Glutamatergic neuron (in vitro differentiated cells): Measurements from ENCODE around the gene MTRFR. TPM values are rescaled to one million over a fixed set of nuclear protein-coding genes. Genes with fewer than 3 reads are reported as not detected.
"Not testable (repeated sequence)": the region's sequence is repeated elsewhere in the genome, so short reads cannot be mapped to it uniquely, and the experiment has no call there.

ENCODE experiments used
- DNase-seq: peaks from one replicate; pipeline ENCODE4 v3.0.0; 2022
- H3K27ac Mint-ChIP-seq: one replicate; pipeline ENCODE4 v1.8.0; 2020; ENCODE audit warnings: mild to moderate bottlenecking, mixed read lengths, inconsistent platforms; ENCODE audit not compliant: unreplicated experiment
- H3K27me3 Mint-ChIP-seq: one replicate; pipeline ENCODE4 v1.8.0; 2020; ENCODE audit warnings: mild to moderate bottlenecking, moderate library complexity, mixed read lengths, inconsistent platforms; ENCODE audit not compliant: unreplicated experiment
- H3K36me3 Mint-ChIP-seq: one replicate; pipeline ENCODE4 v1.8.0; 2020; ENCODE audit warnings: mild to moderate bottlenecking, mixed read lengths, inconsistent platforms; ENCODE audit not compliant: unreplicated experiment
- H3K4me1 Mint-ChIP-seq: one replicate; pipeline ENCODE4 v1.8.0; 2020; ENCODE audit warnings: mild to moderate bottlenecking, low read depth, mixed read lengths, inconsistent platforms; ENCODE audit not compliant: unreplicated experiment
- H3K4me3 Mint-ChIP-seq: one replicate; pipeline ENCODE4 v1.8.0; 2020; ENCODE audit warnings: mild to moderate bottlenecking, mixed read lengths, inconsistent platforms; ENCODE audit not compliant: unreplicated experiment
- H3K9me3 Mint-ChIP-seq: one replicate; pipeline ENCODE4 v1.8.0; 2020; ENCODE audit warnings: mild to moderate bottlenecking, moderate library complexity, mixed read lengths, inconsistent platforms; ENCODE audit not compliant: unreplicated experiment
- long read RNA-seq: library from polyadenylated mRNA; unstranded; transcript quantifications from one replicate; pipeline ENCODE4 v2.0.0, GENCODE V29; 2020; ENCODE audit not compliant: unreplicated experiment
- total RNA-seq: library from RNA; stranded (reverse); fragmentation: NEBNext Ultra II Directional; extraction: Animal tissue kit (Norgen Biotek cat#: 25700); gene quantifications from one replicate; pipeline ENCODE4 v1.2.1, GENCODE V29; 2021; ENCODE audit not compliant: unreplicated experiment
- TF ChIP-seq, protein P1 (sequence below): fragments of 200-600 bp; sonication (generic); IDR thresholded peaks from one replicate; pipeline ENCODE4 v1.5.0; 2021; ENCODE audit not compliant: partially characterized antibody, unreplicated experiment

The MTRFR gene
- 11.1 TPM for total RNA-seq
- long read RNA-seq, transcript C12orf65-201 (3 exons, 2,073 nt), result major isoform, 7 of 7 reads
- long read RNA-seq, partial matches to known transcripts, result 0 of 7 reads
- long read RNA-seq, other reads (novel, unspliced or antisense), result 0 of 7 reads

GRCh38 chr12:123232807-123233504, at the start of gene MTRFR, which contains the start of gene MPHOSPH9:
Gene MTRFR (plus strand): TSS chr12:123233436. CDS start chr12:123253675, 20,239 bp downstream.
Gene MPHOSPH9 (minus strand): TSS chr12:123233141. CDS start chr12:123230364, 2,777 bp downstream.
- no peaks in the 10 kb centered on the region for H3K36me3 Mint-ChIP-seq
- DNase-seq, result peak; percentile 99
- peak within 1 kb of the TSS; percentile 93 for H3K27ac Mint-ChIP-seq
- TF ChIP-seq, protein P1, sequence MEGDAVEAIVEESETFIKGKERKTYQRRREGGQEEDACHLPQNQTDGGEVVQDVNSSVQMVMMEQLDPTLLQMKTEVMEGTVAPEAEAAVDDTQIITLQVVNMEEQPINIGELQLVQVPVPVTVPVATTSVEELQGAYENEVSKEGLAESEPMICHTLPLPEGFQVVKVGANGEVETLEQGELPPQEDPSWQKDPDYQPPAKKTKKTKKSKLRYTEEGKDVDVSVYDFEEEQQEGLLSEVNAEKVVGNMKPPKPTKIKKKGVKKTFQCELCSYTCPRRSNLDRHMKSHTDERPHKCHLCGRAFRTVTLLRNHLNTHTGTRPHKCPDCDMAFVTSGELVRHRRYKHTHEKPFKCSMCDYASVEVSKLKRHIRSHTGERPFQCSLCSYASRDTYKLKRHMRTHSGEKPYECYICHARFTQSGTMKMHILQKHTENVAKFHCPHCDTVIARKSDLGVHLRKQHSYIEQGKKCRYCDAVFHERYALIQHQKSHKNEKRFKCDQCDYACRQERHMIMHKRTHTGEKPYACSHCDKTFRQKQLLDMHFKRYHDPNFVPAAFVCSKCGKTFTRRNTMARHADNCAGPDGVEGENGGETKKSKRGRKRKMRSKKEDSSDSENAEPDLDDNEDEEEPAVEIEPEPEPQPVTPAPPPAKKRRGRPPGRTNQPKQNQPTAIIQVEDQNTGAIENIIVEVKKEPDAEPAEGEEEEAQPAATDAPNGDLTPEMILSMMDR, result no peak
- peaks cover 8% of the 10 kb centered on the region for H3K4me1 Mint-ChIP-seq
- peak within 1 kb of the TSS; percentile 98 for H3K4me3 Mint-ChIP-seq
- peaks cover 3% of the 10 kb centered on the region for H3K9me3 Mint-ChIP-seq
- H3K27me3 Mint-ChIP-seq, result peaks cover 6% of the 10 kb centered on the region

DNA sequence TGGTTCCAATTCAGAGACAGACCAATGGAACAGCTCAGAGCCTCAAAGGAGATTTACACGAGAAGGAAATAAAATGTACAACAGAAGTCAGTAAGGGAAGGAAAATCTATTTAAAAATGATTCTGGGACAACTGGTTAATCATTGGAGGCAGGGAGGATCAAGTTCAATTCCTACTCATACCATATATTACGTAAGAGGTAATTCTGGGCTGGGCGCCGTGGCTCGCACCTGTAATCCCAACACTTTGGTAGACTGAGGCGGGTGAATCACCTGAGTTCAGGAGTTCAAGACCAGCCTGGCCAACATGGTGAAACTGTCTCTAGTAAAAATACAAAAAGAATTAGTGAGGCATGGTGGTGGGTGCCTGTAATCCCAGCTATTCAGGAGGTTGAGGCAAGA, 45.6 kb upstream of the MTRFR start:
- no peak for DNase-seq
- Mint-ChIP-seq H3K27ac (no peak overlapping the region), H3K27me3 (no peaks in the 10 kb centered on the region), H3K4me1 (no peaks in the 10 kb centered on the region), H3K4me3 (no peak overlapping the region), H3K36me3 (no peaks in the 10 kb centered on the region), H3K9me3 (no peaks in the 10 kb centered on the region)
- TF ChIP-seq, protein P1, result no peak

- H3K27ac Mint-ChIP-seq, result peak overlapping the region; percentile 34
- no peak for DNase-seq
- no peaks in the 10 kb centered on the region for H3K36me3 Mint-ChIP-seq
- H3K4me1 Mint-ChIP-seq, result peaks cover 6% of the 10 kb centered on the region
- H3K4me3 Mint-ChIP-seq, result peak overlapping the region; percentile 13
- no peaks in the 10 kb centered on the region for H3K27me3 Mint-ChIP-seq
- H3K9me3 Mint-ChIP-seq, result no peaks in the 10 kb centered on the region
- TF ChIP-seq, protein P1, result no peak
Measured at GRCh38 chr12:123199936-123200335, 33.3 kb upstream of the MTRFR start.

GRCh38 chr12:123200414-123200813, 32.8 kb upstream of the MTRFR start:
- Mint-ChIP-seq H3K27ac (peak overlapping the region; percentile 34), H3K4me1 (peaks cover 6% of the 10 kb centered on the region), H3K9me3 (no peaks in the 10 kb centered on the region), H3K27me3 (no peaks in the 10 kb centered on the region), H3K4me3 (peak overlapping the region; percentile 13), H3K36me3 (no peaks in the 10 kb centered on the region)
- TF ChIP-seq, protein P1, result no peak
- DNase-seq, result no peak

DNA sequence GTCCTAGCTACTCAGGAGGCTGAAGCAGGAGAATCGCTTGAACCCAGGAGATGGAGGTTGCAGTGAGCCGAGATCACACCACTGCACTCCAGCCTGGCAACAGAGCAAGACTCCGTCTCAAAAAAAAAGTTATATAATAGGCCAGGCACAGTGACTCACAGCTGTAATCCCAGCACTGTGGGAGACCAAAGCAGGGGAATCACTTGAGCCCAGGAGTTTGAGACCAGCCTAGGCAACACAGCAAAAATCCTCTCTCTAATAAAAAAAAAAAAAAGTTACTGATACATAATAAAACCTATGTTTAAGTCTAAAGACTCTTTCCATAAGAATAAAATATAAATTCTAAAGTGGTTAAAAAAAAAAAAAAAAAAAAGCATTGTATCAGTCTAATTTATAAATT, 26.4 kb upstream of the MTRFR start:
- not testable (repeated sequence) for DNase-seq, H3K4me1 Mint-ChIP-seq, H3K9me3 Mint-ChIP-seq, H3K27me3 Mint-ChIP-seq, H3K27ac Mint-ChIP-seq, H3K4me3 Mint-ChIP-seq, H3K36me3 Mint-ChIP-seq

DNA sequence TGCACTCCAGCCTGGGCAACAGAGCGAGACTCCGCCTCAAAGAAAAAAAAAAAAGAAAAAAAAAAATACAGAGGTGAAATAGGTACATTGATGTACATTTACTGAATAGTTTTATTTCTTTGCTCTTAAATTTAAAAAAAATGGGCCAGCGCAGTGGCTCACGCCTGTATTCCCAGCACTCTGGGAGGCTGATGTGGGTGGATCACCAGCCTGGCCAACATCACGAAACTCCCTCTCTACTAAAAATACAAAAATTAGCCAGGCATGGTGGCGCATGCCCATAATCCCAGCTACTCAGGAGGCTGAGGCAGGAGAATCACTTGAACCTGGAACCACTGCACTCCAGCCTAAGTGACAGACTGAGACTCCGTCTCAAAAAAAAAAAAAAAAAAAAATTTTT, 25.4 kb upstream of the MTRFR start:
- not testable (repeated sequence) for H3K4me3 Mint-ChIP-seq, H3K36me3 Mint-ChIP-seq, H3K27ac Mint-ChIP-seq, H3K27me3 Mint-ChIP-seq, H3K9me3 Mint-ChIP-seq, H3K4me1 Mint-ChIP-seq, DNase-seq
